CD14-positive monocyte (primary cell): ENCODE measurements around the gene LRRC42. TPM values are rescaled to one million over a fixed set of nuclear protein-coding genes. Genes with fewer than 3 reads are reported as not detected.
A peak's percentile ranks its signal among the peaks of the same experiment; 100 is the strongest.

ENCODE experiments used
- DNase-seq, 3 donors: peaks; one replicate each; pipeline ENCODE4 v3.0.0-alpha.2; 2011 to 2022
- H2AFZ ChIP-seq: 2 replicates; pipeline ENCODE4 v1.6.0; 2012; ENCODE audit warnings: mild to moderate bottlenecking, low read depth, low read length, inconsistent platforms; ENCODE audit not compliant: insufficient read depth, poor library complexity, severe bottlenecking
- H3K27ac ChIP-seq, 2 donors: 1 replicate in 1 of 2; 2 replicates in 1 of 2; pipeline ENCODE4 v1.5.1; 2012 to 2013; ENCODE audit warnings: low read length in 2 of 2, control low read depth in 1 of 2, inconsistent platforms in 1 of 2, low read depth in 1 of 2, mild to moderate bottlenecking in 1 of 2
- H3K27me3 ChIP-seq, 2 donors: one replicate each; pipeline versions ENCODE4 v1.6.0 to v1.6.1; 2011 to 2013; ENCODE audit warnings: low read length in 2 of 2; ENCODE audit not compliant: control insufficient read depth in 2 of 2, insufficient read depth in 2 of 2
- H3K36me3 ChIP-seq, 2 donors: replicated peaks in 1 of 2; 1 replicate in 1 of 2; 2 replicates in 1 of 2; pipeline versions ENCODE4 v1.5.1 to v1.6.1; 2012 to 2013; ENCODE audit warnings: low read length in 2 of 2, control low read depth in 1 of 2, inconsistent platforms in 1 of 2, mild to moderate bottlenecking in 1 of 2; ENCODE audit not compliant: insufficient read depth in 2 of 2, control insufficient read depth in 1 of 2
- H3K4me1 ChIP-seq, 2 donors: 1 replicate in 1 of 2; 2 replicates in 1 of 2; pipeline versions ENCODE4 v1.5.1 to v1.6.1; 2012 to 2013; ENCODE audit warnings: low read length in 2 of 2, control low read depth in 1 of 2, inconsistent platforms in 1 of 2, mild to moderate bottlenecking in 1 of 2, moderate library complexity in 1 of 2; ENCODE audit not compliant: insufficient read depth in 2 of 2, control insufficient read depth in 1 of 2
- H3K4me2 ChIP-seq: replicated peaks from 2 replicates; pipeline ENCODE3; 2012; ENCODE audit warnings: low read length, moderate library complexity, mild to moderate bottlenecking; ENCODE audit not compliant: poor library complexity, severe bottlenecking; ENCODE audit errors: extremely low read depth
- H3K4me3 ChIP-seq, 3 experiments: fragments of 200-600 bp in 1 of 3; sonication (generic) in 1 of 3; replicated peaks in 1 of 3; 1 replicate in 2 of 3; 2 replicates in 1 of 3; pipeline ENCODE4 v1.5.1; 2011 to 2013; ENCODE audit warnings: low read length in 3 of 3, mild to moderate bottlenecking in 3 of 3, control low read depth in 2 of 3, low read depth in 2 of 3, inconsistent platforms in 1 of 3, moderate library complexity in 1 of 3
- H3K79me2 ChIP-seq: 2 replicates; pipeline ENCODE4 v1.6.0; 2012; ENCODE audit warnings: mild to moderate bottlenecking, control low read depth, inconsistent platforms, low read length, moderate library complexity; ENCODE audit not compliant: insufficient read depth
- H3K9ac ChIP-seq: 2 replicates; pipeline ENCODE4 v1.6.0; 2017; ENCODE audit warnings: low read length, mild to moderate bottlenecking; ENCODE audit not compliant: insufficient read depth, poor library complexity, severe bottlenecking
- H3K9me3 ChIP-seq, 2 donors: replicated peaks in 1 of 2; 1 replicate in 1 of 2; 2 replicates in 1 of 2; pipeline versions ENCODE4 v1.5.1 to v1.6.1; 2012 to 2013; ENCODE audit warnings: low read length in 2 of 2, control low read depth in 1 of 2; ENCODE audit not compliant: control insufficient read depth in 1 of 2, insufficient read depth in 1 of 2
- H4K20me1 ChIP-seq: 2 replicates; pipeline ENCODE4 v1.6.0; 2012; ENCODE audit warnings: mild to moderate bottlenecking, low read length, control low read depth, moderate library complexity; ENCODE audit not compliant: insufficient read depth
- H3K27ac Mint-ChIP-seq, 7 donors: one replicate each; pipeline ENCODE4 v1.8.0; 2020; ENCODE audit warnings: mild to moderate bottlenecking in 7 of 7, mixed read lengths in 7 of 7, moderate library complexity in 6 of 7, inconsistent platforms in 2 of 7
- H3K27me3 Mint-ChIP-seq, 3 donors: one replicate each; pipeline ENCODE4 v1.8.0; 2021 to 2022; ENCODE audit warnings: low read depth in 3 of 3, mild to moderate bottlenecking in 3 of 3, mixed read lengths in 3 of 3, moderate library complexity in 3 of 3, inconsistent platforms in 1 of 3
- H3K36me3 Mint-ChIP-seq, 2 donors: one replicate each; pipeline ENCODE4 v1.8.0; 2020; ENCODE audit warnings: mixed read lengths in 2 of 2, inconsistent platforms in 1 of 2, mild to moderate bottlenecking in 1 of 2
- H3K4me1 Mint-ChIP-seq: one replicate; pipeline ENCODE4 v1.8.0; 2020; ENCODE audit warnings: mild to moderate bottlenecking, mixed read lengths
- H3K4me3 Mint-ChIP-seq, 2 donors: one replicate each; pipeline ENCODE4 v1.8.0; 2020; ENCODE audit warnings: mild to moderate bottlenecking in 2 of 2, mixed read lengths in 2 of 2, moderate library complexity in 1 of 2
- H3K9me3 Mint-ChIP-seq, 7 donors: one replicate each; pipeline ENCODE4 v1.8.0; 2020 to 2022; ENCODE audit warnings: mixed read lengths in 7 of 7, mild to moderate bottlenecking in 6 of 7, moderate library complexity in 6 of 7, inconsistent platforms in 2 of 7
- WGBS: methylation state at CpG from one replicate; pipeline ENCODE4 v1.1.5; 2013; ENCODE audit warnings: missing lambda C conversion rate; ENCODE audit not compliant: insufficient coverage; 5-methylcytosine and 5-hydroxymethylcytosine counted together
- intact Hi-C, 2 donors: fragments of 100-400 bp; cut with micrococcal nuclease; formaldehyde crosslinking; loops; one replicate each; pipeline versions ENCODE4 v1.15.0 to v1.15.1; 2023
- polyA plus RNA-seq, 3 donors: library from polyadenylated mRNA; depleted of rRNA in 1 of 3; unstranded in 2 of 3; stranded (reverse) in 1 of 3; fragments of 300-500 nt in 2 of 3; fragments of >200 nt in 1 of 3; fragmentation: Illumina TruSeq in 2 of 3; gene quantifications; 1 replicate in 2 of 3; 2 replicates in 1 of 3; pipeline ENCODE4 v1.2.3, GENCODE V29; 2012 to 2021
- TF ChIP-seq, protein P1 (sequence below): fragments of 200-600 bp; IDR thresholded peaks from one replicate; pipeline ENCODE4 v1.8.0; 2022; ENCODE audit warnings: antibody characterized with exemption, mild to moderate bottlenecking

Gene LRRC42
- polyA plus RNA-seq, 3 donors, result 5.6 to 7.3 (median 7.3) TPM

DNA sequence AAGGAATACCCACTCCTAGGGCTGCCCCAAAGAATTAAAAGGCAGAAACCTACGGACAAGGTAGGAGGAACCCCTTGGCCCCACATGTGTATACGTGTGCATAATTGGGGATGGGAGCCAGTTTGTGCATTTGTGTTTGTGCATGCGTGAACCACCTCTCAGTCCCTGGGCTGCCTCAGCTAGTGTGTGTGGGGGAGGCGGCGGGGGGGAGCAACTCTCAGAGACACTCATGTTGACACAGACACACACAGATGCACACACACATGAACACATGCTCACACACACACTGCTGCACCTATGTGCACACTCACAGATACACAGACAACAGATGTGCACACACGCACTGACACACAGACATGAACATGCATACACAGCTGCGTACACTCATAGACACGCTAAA, 66.7 kb downstream of the LRRC42 start:
- no peak overlapping the region for H3K4me3 ChIP-seq
- Mint-ChIP-seq H3K27me3 (peaks cover 3 to 11% (median 4%) of the 10 kb centered on the region in 3 donors), H3K36me3 (no peaks in the 10 kb centered on the region), H3K27ac (no peak overlapping the region), H3K4me1 (no peaks in the 10 kb centered on the region), H3K9me3 (peaks cover 0 to 2% (median 0%) of the 10 kb centered on the region in 7 donors), H3K4me3 (no peak overlapping the region)
- TF ChIP-seq, protein P1, sequence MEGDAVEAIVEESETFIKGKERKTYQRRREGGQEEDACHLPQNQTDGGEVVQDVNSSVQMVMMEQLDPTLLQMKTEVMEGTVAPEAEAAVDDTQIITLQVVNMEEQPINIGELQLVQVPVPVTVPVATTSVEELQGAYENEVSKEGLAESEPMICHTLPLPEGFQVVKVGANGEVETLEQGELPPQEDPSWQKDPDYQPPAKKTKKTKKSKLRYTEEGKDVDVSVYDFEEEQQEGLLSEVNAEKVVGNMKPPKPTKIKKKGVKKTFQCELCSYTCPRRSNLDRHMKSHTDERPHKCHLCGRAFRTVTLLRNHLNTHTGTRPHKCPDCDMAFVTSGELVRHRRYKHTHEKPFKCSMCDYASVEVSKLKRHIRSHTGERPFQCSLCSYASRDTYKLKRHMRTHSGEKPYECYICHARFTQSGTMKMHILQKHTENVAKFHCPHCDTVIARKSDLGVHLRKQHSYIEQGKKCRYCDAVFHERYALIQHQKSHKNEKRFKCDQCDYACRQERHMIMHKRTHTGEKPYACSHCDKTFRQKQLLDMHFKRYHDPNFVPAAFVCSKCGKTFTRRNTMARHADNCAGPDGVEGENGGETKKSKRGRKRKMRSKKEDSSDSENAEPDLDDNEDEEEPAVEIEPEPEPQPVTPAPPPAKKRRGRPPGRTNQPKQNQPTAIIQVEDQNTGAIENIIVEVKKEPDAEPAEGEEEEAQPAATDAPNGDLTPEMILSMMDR, result no peak
- no peaks in the 10 kb centered on the region for H3K79me2 ChIP-seq
- H3K9ac ChIP-seq, result no peak overlapping the region
- no peaks in the 10 kb centered on the region for H3K27me3 ChIP-seq
- no peaks in the 10 kb centered on the region for H3K36me3 ChIP-seq
- H3K4me2 ChIP-seq, result no peak overlapping the region
- H3K27ac ChIP-seq, result no peak overlapping the region
- DNase-seq, result no peak
- H3K4me1 ChIP-seq, result no peaks in the 10 kb centered on the region
- H4K20me1 ChIP-seq, result no peaks in the 10 kb centered on the region
- H3K9me3 ChIP-seq, result no peaks in the 10 kb centered on the region
- intact Hi-C loops, result no loop called here
- 97% methylated on average over 3 of the region's 8 CpGs for WGBS
- no peak overlapping the region for H2AFZ ChIP-seq

DNA sequence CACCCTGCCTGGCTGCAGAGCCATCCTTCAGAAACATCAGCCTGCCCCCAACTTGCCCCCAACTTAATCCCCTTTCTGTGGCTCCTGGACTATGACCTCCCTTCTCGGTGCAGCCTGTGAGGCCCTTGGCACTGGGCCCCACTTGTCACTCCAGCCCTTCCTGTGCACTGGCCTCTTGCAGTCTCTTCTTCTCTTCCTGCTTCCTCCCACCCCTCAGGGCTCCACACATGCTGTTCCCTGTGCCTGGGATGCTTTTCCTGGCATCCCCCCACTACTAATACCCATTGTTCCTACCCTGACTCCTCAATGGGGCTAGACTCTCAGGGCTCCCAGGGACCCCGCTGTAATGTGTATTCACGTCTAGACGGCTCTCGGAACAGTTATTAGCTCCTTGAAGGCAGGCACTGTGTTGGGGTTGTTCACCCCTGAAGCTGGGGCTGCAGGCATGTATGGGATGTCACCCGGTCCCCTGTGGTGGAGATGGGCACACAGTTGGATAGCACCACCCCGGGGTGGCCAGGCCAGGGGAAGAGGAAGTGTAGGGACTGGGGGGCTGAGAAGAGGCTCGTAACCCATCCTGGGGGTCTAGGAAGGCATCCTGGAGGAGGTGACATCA, 67.4 kb downstream of the LRRC42 start:
- Histone ChIP-seq H3K4me3 (no peak overlapping the region), H3K27me3 (no peaks in the 10 kb centered on the region), H3K36me3 (no peaks in the 10 kb centered on the region), H3K79me2 (no peaks in the 10 kb centered on the region), H3K9me3 (no peaks in the 10 kb centered on the region), H4K20me1 (no peaks in the 10 kb centered on the region), H3K4me2 (no peak overlapping the region), H3K27ac (no peak overlapping the region), H3K9ac (no peak overlapping the region), H3K4me1 (no peaks in the 10 kb centered on the region), H2AFZ (no peak overlapping the region)
- intact Hi-C loops, result no loop called here
- WGBS, result 68% methylated on average over 3 of the region's 8 CpGs
- Mint-ChIP-seq H3K9me3 (peaks cover 0 to 2% (median 0%) of the 10 kb centered on the region in 7 donors), H3K27ac (peak overlapping the region in 1 of 7 donors; percentile 25), H3K36me3 (no peaks in the 10 kb centered on the region), H3K27me3 (peaks cover 3 to 11% (median 4%) of the 10 kb centered on the region in 3 donors), H3K4me1 (no peaks in the 10 kb centered on the region), H3K4me3 (no peak overlapping the region)
- no peak for DNase-seq
- TF ChIP-seq, protein P1, result no peak
